ENCODE measurements around the gene FAM83G.

Gene FAM83G

GRCh38 chr17:19017804-19018599, 13.4 kb upstream of the FAM83G start:
- ATAC-seq: no peak
- TF ChIP-seq SNAI2 (CRISPR knock-in tag; IDR thresholded peaks at IDR 0.05): no peak
- no peak for TF ChIP-seq ZNF8 (CRISPR knock-in tag; IDR thresholded peaks at IDR 0.05)
- no peak for TF ChIP-seq ARNTL (CRISPR knock-in tag; IDR thresholded peaks at IDR 0.05; ENCODE audit: borderline replicate concordance, low read depth)
- no peak for TF ChIP-seq TCF4 (CRISPR knock-in tag; IDR thresholded peaks at IDR 0.05; ENCODE audit: borderline replicate concordance)
- TF ChIP-seq RARB (CRISPR knock-in tag; IDR thresholded peaks at IDR 0.05): no peak
- no peak for TF ChIP-seq ZNF70 (CRISPR knock-in tag; IDR thresholded peaks at IDR 0.05)
- no peak for TF ChIP-seq POU6F1 (CRISPR knock-in tag; IDR thresholded peaks at IDR 0.05; ENCODE audit: borderline replicate concordance, low read depth)
- TF ChIP-seq, protein P1, sequence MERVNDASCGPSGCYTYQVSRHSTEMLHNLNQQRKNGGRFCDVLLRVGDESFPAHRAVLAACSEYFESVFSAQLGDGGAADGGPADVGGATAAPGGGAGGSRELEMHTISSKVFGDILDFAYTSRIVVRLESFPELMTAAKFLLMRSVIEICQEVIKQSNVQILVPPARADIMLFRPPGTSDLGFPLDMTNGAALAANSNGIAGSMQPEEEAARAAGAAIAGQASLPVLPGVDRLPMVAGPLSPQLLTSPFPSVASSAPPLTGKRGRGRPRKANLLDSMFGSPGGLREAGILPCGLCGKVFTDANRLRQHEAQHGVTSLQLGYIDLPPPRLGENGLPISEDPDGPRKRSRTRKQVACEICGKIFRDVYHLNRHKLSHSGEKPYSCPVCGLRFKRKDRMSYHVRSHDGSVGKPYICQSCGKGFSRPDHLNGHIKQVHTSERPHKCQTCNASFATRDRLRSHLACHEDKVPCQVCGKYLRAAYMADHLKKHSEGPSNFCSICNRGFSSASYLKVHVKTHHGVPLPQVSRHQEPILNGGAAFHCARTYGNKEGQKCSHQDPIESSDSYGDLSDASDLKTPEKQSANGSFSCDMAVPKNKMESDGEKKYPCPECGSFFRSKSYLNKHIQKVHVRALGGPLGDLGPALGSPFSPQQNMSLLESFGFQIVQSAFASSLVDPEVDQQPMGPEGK (CRISPR knock-in tag; IDR thresholded peaks at IDR 0.05; ENCODE audit: borderline replicate concordance): no peak
- no peak for TF ChIP-seq ISL1 (CRISPR knock-in tag; IDR thresholded peaks at IDR 0.05)
- TF ChIP-seq ZNF565 (CRISPR knock-in tag; conservative IDR thresholded peaks at IDR 0.05; ENCODE audit: low read depth): no peak
- TF ChIP-seq GLIS3 (CRISPR knock-in tag; IDR thresholded peaks at IDR 0.05): no peak
- no peak for TF ChIP-seq ZFP3 (CRISPR knock-in tag; IDR thresholded peaks at IDR 0.05)

DNA sequence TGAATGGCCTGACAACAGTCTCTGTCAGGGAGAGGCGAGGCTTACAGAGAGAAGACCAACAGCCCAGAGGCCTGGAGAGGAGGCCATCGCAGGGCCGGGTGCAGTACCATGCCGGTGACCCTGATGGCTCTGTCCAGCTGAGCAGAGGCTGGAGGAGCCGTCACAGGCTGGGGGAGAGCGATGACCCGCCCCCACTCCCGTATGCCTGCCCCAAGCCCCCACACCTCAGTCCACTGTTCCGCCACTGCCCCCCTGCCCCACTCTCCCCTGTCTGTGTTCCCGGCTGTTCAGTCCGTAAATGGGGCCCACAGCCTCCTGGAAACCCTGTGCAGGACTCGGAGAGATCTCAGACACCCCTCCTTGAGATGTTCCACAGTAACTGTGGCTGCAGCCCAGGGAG, 12.8 kb upstream of the FAM83G start:
- TF ChIP-seq ZC3H10 (CRISPR knock-in tag; IDR thresholded peaks at IDR 0.05): no peak
- TF ChIP-seq TOX (CRISPR knock-in tag; IDR thresholded peaks at IDR 0.05; ENCODE audit: borderline replicate concordance): no peak
- no peak for TF ChIP-seq ZFP30 (CRISPR knock-in tag; IDR thresholded peaks at IDR 0.05)
- TF ChIP-seq BACH2 (CRISPR knock-in tag; IDR thresholded peaks at IDR 0.05; ENCODE audit: borderline replicate concordance): no peak
- TF ChIP-seq, protein P2, sequence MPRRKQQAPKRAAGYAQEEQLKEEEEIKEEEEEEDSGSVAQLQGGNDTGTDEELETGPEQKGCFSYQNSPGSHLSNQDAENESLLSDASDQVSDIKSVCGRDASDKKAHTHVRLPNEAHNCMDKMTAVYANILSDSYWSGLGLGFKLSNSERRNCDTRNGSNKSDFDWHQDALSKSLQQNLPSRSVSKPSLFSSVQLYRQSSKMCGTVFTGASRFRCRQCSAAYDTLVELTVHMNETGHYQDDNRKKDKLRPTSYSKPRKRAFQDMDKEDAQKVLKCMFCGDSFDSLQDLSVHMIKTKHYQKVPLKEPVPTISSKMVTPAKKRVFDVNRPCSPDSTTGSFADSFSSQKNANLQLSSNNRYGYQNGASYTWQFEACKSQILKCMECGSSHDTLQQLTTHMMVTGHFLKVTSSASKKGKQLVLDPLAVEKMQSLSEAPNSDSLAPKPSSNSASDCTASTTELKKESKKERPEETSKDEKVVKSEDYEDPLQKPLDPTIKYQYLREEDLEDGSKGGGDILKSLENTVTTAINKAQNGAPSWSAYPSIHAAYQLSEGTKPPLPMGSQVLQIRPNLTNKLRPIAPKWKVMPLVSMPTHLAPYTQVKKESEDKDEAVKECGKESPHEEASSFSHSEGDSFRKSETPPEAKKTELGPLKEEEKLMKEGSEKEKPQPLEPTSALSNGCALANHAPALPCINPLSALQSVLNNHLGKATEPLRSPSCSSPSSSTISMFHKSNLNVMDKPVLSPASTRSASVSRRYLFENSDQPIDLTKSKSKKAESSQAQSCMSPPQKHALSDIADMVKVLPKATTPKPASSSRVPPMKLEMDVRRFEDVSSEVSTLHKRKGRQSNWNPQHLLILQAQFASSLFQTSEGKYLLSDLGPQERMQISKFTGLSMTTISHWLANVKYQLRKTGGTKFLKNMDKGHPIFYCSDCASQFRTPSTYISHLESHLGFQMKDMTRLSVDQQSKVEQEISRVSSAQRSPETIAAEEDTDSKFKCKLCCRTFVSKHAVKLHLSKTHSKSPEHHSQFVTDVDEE (CRISPR knock-in tag; IDR thresholded peaks at IDR 0.05): no peak
- TF ChIP-seq PPARA (CRISPR knock-in tag; IDR thresholded peaks at IDR 0.05; ENCODE audit: borderline replicate concordance): no peak
- no peak for TF ChIP-seq CSRNP3 (CRISPR knock-in tag; IDR thresholded peaks at IDR 0.05)
- TF ChIP-seq, protein P1 (CRISPR knock-in tag; IDR thresholded peaks at IDR 0.05; ENCODE audit: borderline replicate concordance): no peak
- no peak for ATAC-seq

DNA sequence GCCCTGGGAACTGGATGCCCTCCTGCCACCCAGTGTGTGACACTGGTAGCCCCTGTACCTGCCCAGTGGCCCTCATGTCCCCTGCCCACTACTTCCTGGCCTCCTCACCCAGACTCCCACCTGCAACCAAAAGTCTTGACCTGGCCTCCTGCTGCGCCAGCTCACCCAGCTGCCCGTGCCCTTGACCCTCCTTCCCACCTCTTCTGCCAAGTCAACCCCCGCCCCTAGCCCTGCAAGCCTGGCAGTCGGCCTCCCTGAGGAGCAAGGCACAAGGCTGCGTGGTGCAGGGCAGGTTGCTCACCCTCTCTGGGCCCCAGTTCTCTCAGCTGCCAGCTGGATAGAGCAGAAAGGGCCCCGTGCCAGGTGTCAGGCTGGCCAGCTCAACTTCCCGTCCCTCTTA, 12.3 kb upstream of the FAM83G start:
- ATAC-seq: no peak
- TF ChIP-seq TOX (CRISPR knock-in tag; IDR thresholded peaks at IDR 0.05; ENCODE audit: borderline replicate concordance) (no peak), CSRNP3 (CRISPR knock-in tag; IDR thresholded peaks at IDR 0.05) (no peak), ARNTL (CRISPR knock-in tag; IDR thresholded peaks at IDR 0.05; ENCODE audit: borderline replicate concordance, low read depth) (no peak), OSR1 (CRISPR knock-in tag; IDR thresholded peaks at IDR 0.05) (no peak), ZC3H10 (CRISPR knock-in tag; IDR thresholded peaks at IDR 0.05) (no peak), ZNF8 (CRISPR knock-in tag; IDR thresholded peaks at IDR 0.05) (no peak), CSDC2 (CRISPR knock-in tag; IDR thresholded peaks at IDR 0.05) (no peak), BACH2 (CRISPR knock-in tag; IDR thresholded peaks at IDR 0.05; ENCODE audit: borderline replicate concordance) (no peak), CREB5 (CRISPR knock-in tag; IDR thresholded peaks at IDR 0.05; ENCODE audit: low read depth) (no peak), GLIS3 (CRISPR knock-in tag; IDR thresholded peaks at IDR 0.05) (no peak), ISL1 (CRISPR knock-in tag; IDR thresholded peaks at IDR 0.05) (no peak)
- TF ChIP-seq, protein P1 (CRISPR knock-in tag; IDR thresholded peaks at IDR 0.05; ENCODE audit: borderline replicate concordance): no peak

Measured in SK-N-SH treated with all-trans-retinoic acid at 6 μM for 48 hours (cell line).